Osteoblast (primary cell): ENCODE results near the gene RAD51B. TPM values are rescaled to one million over a fixed set of nuclear protein-coding genes. Genes with fewer than 3 reads are reported as not detected.

ENCODE experiments used
- DNase-seq: peaks from one replicate; pipeline ENCODE4 v3.0.0; 2011; ENCODE audit warnings: low spot score, mixed read lengths; ENCODE audit not compliant: insufficient read length; ENCODE audit errors: missing footprints
- H2AFZ ChIP-seq: 2 replicates; pipeline ENCODE4 v1.6.0; 2011; ENCODE audit warnings: mild to moderate bottlenecking, low read length
- H3K27ac ChIP-seq: 2 replicates; pipeline ENCODE4 v1.5.1; 2011; ENCODE audit warnings: mild to moderate bottlenecking, low read depth, low read length, moderate library complexity
- H3K27me3 ChIP-seq: 2 replicates; pipeline ENCODE4 v1.6.0; 2012; ENCODE audit warnings: mild to moderate bottlenecking, control low read depth, inconsistent platforms, low read length, moderate library complexity; ENCODE audit not compliant: insufficient read depth
- H3K36me3 ChIP-seq: 2 replicates; pipeline ENCODE4 v1.5.1; 2011; ENCODE audit warnings: mild to moderate bottlenecking, low read length, control low read depth, moderate library complexity; ENCODE audit not compliant: insufficient read depth
- H3K4me1 ChIP-seq: 2 replicates; pipeline ENCODE4 v1.5.1; 2011; ENCODE audit warnings: mild to moderate bottlenecking, low read length, control low read depth, moderate library complexity; ENCODE audit not compliant: insufficient read depth
- H3K4me2 ChIP-seq: 2 replicates; pipeline ENCODE4 v1.6.0; 2011; ENCODE audit warnings: mild to moderate bottlenecking, low read length; ENCODE audit not compliant: insufficient read depth
- H3K4me3 ChIP-seq: fragments of 200-600 bp; sonication (generic); 3 replicates; pipeline ENCODE4 v1.5.1; 2012; ENCODE audit warnings: mild to moderate bottlenecking, low read length, inconsistent platforms; ENCODE audit not compliant: insufficient read depth
- H3K79me2 ChIP-seq: 2 replicates; pipeline ENCODE4 v1.6.0; 2012; ENCODE audit warnings: mild to moderate bottlenecking, low read length, control low read depth, inconsistent platforms; ENCODE audit not compliant: insufficient read depth
- H3K9me3 ChIP-seq: 2 replicates; pipeline ENCODE4 v1.5.1; 2011; ENCODE audit warnings: low read depth, low read length, control low read depth
- H4K20me1 ChIP-seq: 2 replicates; pipeline ENCODE4 v1.6.0; 2012; ENCODE audit warnings: mild to moderate bottlenecking, low read length, control low read depth; ENCODE audit not compliant: insufficient read depth
- CTCF ChIP-seq: IDR thresholded peaks from 2 replicates; pipeline ENCODE4 v1.5.1; 2011; ENCODE audit warnings: mild to moderate bottlenecking, low read depth, low read length, moderate library complexity; ENCODE audit errors: extremely low read depth
- total RNA-seq: library from RNA; depleted of rRNA; stranded (reverse); fragments of >200 nt; gene quantifications from 2 replicates; pipeline ENCODE4 v1.2.3, GENCODE V29; 2012

Gene RAD51B
- total RNA-seq, 1 donor, result 13.8 TPM

- H4K20me1 ChIP-seq, result no peaks in the 10 kb centered on the region
- H3K27ac ChIP-seq, result no peak overlapping the region
- H3K4me1 ChIP-seq, result no peaks in the 10 kb centered on the region
- TF ChIP-seq CTCF, result no peak
- no peak overlapping the region for H2AFZ ChIP-seq
- no peaks in the 10 kb centered on the region for H3K9me3 ChIP-seq
- H3K4me3 ChIP-seq, result no peak overlapping the region
- no peaks in the 10 kb centered on the region for H3K79me2 ChIP-seq
- DNase-seq, result no peak
- H3K4me2 ChIP-seq, result no peak overlapping the region
- no peaks in the 10 kb centered on the region for H3K27me3 ChIP-seq
- H3K36me3 ChIP-seq, result no peaks in the 10 kb centered on the region
Measured at GRCh38 chr14:67978749-67979148, 159.2 kb downstream of the RAD51B start.

GRCh38 chr14:67982711-67983608 is 163.4 kb downstream of the RAD51B start:
- H3K9me3 ChIP-seq, result no peaks in the 10 kb centered on the region
- no peaks in the 10 kb centered on the region for H3K36me3 ChIP-seq
- no peak overlapping the region for H3K4me3 ChIP-seq
- no peak overlapping the region for H3K27ac ChIP-seq
- no peaks in the 10 kb centered on the region for H3K27me3 ChIP-seq
- H2AFZ ChIP-seq, result no peak overlapping the region
- no peaks in the 10 kb centered on the region for H4K20me1 ChIP-seq
- H3K79me2 ChIP-seq, result no peaks in the 10 kb centered on the region
- H3K4me1 ChIP-seq, result peaks cover 22% of the 10 kb centered on the region
- DNase-seq, result no peak
- no peak for TF ChIP-seq CTCF
- H3K4me2 ChIP-seq, result no peak overlapping the region

- Histone ChIP-seq H3K4me3 (no peak overlapping the region), H3K4me1 (peaks cover 24% of the 10 kb centered on the region), H3K27ac (no peak overlapping the region), H3K27me3 (no peaks in the 10 kb centered on the region), H3K79me2 (no peaks in the 10 kb centered on the region), H2AFZ (no peak overlapping the region), H3K4me2 (no peak overlapping the region), H3K9me3 (no peaks in the 10 kb centered on the region), H4K20me1 (no peaks in the 10 kb centered on the region), H3K36me3 (no peaks in the 10 kb centered on the region)
- no peak for DNase-seq
- no peak for TF ChIP-seq CTCF
Measured at GRCh38 chr14:67984274-67984673, 164.7 kb downstream of the RAD51B start.

- Histone ChIP-seq H3K4me2 (no peak overlapping the region), H3K79me2 (no peaks in the 10 kb centered on the region), H3K9me3 (no peaks in the 10 kb centered on the region), H3K4me3 (no peak overlapping the region), H3K27ac (peak overlapping the region; percentile 82), H3K4me1 (peaks cover 24% of the 10 kb centered on the region), H3K27me3 (no peaks in the 10 kb centered on the region), H2AFZ (no peak overlapping the region), H4K20me1 (no peaks in the 10 kb centered on the region), H3K36me3 (no peaks in the 10 kb centered on the region)
- DNase-seq, result no peak
- TF ChIP-seq CTCF, result no peak
Measured at GRCh38 chr14:67986131-67986841, 166.7 kb downstream of the RAD51B start.
